GM21526 (cell line): Measurements from ENCODE around the gene ERO1B.

ENCODE experiments used
- ATAC-seq: cut with Tn5 transposase; IDR thresholded peaks from one replicate; pipeline ENCODE4 v1.9.1; 2021; ENCODE audit warnings: moderate library complexity; ENCODE audit not compliant: unreplicated experiment, low FRiP score

Gene ERO1B

DNA sequence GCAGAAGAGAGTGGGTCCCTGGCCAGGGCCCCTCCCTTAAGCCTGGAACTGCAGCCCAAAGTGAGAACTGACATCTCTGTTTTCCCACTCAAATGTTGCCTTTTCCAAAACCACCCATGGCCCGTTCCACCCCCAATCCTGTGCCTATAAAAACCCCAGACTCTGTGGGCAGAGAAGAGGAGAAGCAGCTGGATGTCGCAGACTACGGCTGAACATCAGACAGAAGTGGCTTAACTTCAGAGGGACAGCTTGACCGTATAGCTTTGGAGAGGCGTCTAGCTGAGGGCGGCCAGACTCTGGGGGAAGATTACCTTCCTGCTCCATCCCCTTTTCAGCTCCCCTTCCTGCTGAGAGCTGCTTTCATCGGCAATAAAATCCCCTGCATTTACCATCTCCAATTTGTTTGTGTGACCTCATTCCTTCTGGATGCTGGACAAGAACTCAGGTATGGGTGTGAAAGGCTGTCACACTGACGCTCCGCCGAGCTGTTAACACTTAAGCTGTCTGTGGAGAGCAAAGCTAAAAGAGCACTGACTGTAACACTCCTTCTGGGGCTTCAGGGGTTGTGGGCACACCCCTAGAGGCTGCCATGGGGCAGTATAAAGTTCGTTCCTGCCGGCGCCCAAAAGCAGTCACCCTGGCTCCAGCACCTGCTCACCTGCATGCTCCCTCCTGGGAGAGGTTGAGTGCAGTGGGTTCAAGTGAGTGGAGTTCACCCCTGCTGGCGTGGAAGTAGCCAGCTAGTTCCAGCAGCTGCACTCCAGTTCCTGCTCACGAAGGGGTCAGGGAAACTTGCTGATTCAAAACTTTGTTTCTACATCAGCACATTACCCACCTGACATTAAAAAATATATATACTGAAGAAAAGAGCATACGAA, 19.6 kb upstream of the ERO1B start:
- no peak for ATAC-seq

DNA sequence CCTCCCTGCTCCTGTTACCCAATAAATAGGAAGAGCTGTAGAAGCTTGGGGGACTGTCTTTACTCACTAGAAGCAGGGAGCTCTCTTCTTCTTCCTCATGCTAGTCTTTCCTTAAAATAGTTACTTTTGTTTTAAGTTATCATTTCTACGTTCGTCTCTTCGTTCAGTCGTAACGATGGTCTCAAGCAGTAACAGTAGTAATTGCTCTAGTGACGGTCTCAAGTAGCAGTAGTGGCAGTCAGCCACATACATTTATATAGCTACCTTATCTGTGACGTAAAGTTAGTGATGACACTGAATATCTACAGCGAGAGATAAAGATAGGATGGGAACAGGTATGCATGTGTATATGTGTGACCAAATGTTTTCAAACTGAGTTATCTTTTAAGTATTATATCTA, 15.4 kb upstream of the ERO1B start:
- ATAC-seq, result no peak

DNA sequence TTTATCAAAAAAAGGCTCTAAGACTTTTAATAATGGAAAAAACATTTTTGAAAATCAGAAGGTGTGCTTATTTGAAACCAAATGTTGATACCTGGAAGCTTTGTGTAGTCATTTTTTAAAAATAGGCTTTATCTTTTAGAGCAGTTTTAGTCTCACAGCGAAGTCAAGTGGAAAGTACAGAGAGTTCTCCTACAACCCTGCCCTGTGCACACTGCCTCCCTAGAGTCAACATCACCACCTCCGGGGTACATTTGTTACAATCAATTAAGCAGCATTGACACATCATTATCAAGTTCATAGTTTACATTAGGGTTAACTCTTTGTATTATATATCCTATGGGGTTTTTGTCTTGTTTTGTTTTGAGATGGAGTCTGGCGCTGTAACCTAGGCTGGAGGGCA, 10.7 kb upstream of the ERO1B start:
- no peak for ATAC-seq

DNA sequence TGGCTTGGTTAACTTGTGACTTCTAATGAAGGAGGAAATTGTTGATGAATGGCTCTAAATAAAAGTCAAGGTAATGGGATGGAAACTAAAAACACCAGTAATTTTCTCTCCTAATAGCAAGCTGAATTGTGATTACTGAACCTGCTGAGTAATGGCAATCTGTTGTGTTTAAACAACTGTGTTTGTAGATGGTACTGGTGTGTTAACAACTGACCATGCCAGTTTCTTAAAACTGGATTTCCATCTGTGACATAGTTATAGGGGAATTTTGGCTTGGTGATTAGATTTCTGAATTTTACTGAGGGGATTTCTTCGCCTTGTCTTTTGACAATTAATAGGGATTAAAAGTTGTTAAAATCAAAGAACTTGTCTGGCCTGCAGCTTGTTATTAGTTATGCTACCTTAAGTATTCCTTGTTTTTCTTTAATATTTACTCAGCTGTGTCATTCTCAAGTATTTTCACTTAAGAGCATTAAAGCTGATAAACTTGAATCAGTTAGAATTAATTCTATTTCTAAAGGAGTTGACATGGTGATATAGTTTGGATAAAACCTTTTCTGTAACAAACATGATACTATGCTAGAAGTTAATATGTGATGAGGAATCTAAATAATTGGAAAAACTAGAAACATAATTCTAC, 7.9 kb upstream of the ERO1B start:
- no peak for ATAC-seq

DNA sequence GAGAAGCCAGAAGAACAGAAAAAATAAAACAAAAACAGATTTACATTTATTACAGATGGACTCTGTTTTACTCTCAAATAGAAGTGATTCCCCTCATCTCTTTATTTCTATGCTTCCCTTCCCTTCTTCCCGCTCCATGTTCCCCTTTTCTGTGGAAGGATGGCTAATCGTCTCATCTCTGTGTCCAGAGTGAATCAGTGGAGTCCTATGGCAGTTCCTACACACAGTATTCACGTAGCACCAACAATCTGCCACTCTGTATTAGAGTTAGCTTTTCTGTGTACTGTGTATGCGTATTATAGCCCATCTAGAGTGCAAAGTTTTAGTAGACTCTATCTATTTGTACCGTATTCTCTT, 6.8 kb upstream of the ERO1B start:
- ATAC-seq, result no peak

DNA sequence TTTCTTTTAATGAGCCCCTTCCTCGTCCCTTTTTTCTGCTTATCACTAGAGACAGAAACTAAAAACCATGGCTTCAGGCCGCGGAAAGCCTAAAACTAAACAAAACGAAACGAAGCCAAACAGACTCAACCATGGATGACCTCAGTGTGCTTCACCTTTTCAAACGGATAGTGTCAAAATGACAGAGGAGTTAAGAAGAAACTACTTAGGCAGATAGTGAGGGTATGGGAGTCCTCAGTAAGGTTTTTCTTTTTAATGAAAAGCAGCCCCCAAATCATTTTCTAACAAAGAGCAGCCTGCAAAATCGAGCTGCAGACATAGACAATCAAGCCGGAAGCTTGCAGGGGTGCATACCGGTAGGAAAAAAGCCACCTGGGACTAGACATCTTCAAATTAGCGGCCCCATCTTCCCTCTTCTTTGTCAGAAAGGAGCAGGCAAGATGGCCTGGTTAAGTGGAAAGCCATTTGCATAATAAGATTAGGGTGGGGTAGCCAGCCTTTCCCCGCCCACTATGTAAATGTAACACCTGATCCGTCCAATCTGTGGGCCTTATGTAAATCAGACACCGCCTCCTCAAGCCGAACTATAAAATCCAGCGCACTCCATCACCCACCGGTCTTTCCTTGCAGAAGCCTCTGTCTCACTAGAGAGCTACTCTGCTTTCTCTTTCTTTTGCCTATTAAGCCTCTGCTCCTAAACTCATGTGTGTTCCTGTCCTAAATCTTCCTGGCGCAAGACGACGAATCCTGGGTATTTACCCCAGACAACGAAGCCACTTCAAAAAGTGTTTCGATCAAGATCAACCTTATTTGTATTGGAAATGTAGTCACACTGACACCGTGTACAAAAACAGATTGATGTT, 6.2 kb upstream of the ERO1B start:
- no peak for ATAC-seq

DNA sequence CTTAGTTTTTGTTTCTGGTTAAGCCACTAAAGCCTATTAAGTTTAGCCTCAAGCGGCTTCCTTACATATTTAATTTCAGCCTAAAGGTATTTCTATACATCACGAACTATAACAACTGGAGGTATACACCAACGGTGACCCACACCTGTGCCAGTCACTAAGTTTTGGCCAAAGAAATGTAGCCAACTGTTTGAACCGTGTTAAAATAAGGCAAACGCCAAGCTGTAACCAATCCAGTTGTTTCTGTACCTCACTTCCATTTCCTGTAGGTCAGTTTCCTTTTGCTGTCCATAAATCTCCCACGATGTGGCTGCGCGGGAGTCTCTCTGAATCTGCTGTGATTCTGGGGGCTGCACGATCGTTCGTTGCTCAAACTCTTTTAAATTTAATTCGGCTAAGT, 5.6 kb upstream of the ERO1B start:
- ATAC-seq, result no peak

DNA sequence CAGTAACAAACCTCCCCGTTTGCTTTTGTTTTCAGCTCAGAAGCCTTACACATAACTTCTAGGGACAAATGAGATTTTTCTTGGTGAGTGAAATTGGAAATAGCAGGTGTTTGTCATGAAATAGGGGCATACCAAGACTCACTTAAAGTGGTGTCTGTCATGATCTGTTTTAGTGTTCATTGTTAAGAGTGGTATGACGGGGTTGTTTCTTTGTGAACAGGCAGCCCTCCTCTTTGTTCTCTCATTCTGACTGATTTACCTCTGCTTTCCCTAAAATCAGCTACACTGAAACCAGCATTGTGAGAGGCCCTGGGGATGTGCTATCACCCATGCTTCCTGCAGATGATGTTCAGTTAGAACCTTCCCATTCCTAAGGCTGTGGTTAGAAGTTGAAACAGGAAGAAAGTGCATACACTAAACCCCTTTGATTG, 2.5 kb upstream of the ERO1B start:
- ATAC-seq, result peak; percentile 56

DNA sequence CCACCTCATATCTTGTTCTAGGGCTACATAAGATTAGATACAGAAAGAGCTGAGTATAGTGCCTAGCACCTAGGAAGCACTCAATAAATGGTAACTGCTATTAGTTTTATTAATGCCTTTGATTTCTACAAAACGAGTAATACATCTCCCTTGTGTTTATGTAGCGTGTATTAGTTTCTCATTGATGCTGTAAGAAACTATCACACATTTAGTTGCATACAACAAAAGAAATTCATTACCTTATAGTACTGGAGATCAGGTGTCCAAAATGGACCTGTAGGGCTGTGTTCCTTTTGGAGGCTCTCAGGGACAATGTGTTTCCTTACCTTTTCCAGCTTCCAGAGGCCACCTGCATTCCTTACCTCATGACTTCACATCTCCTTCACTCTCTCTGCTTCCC, 961 bp upstream of the ERO1B start:
- no peak for ATAC-seq

DNA sequence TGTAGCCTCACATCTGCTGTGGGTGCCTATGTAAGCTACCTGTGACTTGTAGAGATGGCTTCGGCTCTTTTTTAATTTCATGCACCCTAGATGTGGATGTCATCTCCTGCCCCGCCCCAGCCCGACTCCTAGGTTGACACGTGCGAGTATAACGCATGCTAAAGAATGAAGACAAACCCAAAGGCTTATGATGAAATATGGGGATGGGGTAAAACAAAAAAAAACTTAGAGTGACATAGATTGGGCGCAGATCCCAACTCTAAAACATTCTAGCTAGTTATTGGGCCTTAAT, 613 bp upstream of the ERO1B start:
- ATAC-seq, result peak; percentile 5

DNA sequence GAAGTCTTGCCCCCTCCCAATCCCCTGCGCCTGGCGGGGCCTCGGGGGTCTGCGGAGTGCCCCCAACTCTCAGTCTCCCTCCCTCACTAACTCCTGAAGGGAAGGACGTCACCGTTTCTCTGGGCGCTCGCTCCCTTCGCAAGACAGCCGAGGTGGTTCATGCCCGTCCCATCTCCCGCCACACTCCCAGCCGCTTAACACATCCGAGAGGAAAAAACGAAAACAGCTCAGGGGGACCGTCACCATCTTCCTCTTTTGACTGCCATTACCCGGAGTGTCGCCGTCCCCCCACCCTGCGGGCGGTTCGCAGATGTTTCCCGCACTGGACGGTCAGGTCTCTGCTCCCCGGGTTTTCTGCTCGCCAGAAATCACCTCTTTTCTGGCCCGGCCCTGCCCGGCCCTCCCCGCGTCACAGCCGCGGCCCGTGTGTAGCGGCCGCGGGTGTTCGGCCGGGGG, 532 bp downstream of the ERO1B start:
- peak; percentile 16 for ATAC-seq

DNA sequence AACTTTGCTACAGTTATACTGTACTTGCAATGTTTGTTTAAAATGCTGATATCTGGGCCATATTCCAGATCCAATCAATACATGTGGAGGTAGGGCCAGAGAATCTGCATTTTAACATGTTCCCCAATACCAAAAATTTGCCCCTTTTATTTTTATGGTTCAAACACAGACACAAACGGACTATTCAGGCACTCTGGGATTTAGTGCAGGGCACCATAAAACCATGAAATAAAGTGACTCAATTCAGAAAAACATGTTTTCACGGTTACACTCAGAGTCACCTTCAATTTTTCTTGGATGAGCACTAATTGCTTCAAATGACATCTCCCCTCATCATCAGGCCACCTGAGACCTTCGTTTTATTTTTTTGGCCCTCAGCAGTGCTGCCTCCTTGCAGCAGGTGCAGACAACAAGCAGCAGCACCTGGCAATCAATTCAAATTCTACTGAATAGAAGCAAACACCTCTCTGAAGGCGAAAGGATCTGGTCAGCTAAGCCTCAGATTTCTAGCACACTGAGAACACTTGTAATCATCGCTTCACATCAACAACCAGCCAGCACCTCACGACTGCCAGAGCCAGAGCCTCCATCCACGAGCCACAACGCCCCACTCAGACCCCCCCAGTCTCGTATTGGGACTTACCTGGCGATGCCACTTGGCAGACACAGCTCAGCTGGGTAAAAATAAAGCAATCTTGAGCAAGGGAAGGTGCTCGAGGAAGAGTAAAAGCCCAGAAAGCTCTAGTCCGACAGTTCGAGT, 1.1 kb downstream of the ERO1B start:
- no peak for ATAC-seq

DNA sequence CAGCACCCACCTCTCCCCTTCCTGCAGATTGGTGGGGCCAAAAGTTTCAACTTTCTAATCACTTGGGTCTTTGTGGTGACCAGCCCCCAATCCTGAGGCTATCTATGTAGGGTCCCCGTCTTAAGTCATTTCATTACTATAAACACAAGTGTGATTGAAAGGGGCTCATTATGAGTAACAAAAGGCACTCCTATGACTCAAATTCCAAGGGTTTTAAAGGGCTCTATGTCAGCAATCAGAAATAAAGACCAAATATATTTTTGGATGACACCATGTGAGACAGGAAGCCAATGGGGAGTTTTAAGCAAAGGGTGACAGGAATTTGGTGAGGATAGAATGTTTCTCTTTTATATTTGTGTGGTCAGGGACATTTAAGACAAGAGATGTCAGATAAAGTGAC, 6.2 kb downstream of the ERO1B start:
- ATAC-seq, result no peak

DNA sequence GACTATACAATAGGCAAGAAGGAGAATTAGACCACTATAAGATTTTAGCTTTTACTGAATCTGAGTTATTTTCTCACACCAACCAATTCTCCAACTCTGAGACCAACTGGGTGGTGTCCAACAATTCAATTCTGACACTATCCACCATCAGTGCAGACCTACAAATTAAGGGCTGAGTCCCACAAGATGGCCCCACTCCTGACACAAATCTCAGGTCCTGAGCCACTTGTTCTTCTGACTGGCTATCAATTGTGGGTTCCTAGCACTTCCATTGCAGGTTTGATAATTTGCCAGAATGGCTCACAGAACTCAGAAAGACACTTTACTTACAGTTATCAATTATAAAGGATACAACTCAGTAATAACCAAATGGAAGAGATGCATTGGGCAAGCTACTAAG, 6.7 kb downstream of the ERO1B start:
- ATAC-seq, result no peak

DNA sequence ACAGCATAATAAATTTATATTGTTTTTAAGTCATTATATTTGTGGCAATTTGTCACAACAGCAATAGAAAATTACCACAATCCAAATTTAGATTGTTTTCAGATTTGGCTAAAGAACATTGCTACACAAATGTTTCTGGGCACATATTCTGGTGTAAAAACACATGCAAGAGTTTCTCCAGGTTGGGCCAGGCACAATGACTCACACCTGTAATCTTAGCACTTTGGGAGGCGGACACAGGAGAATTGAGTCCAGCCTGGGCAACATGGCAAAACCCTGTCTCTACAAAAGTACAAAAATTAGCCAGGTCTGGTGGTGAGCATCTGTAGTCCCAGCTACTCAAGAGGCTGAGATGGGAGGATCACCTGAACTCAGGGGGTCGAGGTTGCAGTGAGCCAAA, 8.4 kb downstream of the ERO1B start:
- no peak for ATAC-seq

DNA sequence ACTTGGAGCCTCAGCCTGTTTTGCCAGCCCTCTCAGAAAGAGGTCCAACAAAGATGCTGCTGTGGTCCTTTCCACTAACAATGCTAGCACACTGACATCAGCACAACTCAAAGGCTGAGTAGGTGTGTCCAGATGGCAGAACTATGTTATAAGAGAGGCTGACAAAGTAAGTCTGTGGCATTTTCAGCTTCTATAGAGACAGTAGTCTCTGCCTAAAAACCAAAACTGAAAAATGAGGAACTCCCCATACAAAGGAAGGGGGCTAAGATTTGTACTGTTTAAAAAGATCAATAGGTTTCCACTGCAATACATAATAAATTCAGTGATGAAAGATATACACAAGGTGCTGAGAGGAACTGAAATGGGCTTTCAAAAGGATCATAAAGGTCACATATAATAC, 12.3 kb downstream of the ERO1B start:
- no peak for ATAC-seq

DNA sequence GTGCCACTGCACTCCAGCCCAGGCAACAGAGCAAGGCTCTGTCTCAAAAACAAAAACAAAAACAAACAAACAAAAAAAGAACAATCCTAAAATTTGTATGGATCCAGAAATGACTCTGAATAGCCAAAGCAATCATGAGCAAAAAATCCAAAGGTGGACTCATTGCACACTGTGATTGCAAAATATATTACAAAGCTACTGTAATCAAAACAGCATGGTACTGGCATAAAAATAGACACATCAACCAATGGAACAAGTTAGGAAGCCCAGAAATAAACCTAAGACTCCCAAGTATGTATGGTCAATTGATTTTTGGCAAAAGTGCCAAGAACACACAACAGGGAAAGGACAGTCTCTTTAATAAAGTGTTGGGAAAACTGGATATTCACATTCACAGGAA, 19.9 kb downstream of the ERO1B start:
- ATAC-seq, result no peak

DNA sequence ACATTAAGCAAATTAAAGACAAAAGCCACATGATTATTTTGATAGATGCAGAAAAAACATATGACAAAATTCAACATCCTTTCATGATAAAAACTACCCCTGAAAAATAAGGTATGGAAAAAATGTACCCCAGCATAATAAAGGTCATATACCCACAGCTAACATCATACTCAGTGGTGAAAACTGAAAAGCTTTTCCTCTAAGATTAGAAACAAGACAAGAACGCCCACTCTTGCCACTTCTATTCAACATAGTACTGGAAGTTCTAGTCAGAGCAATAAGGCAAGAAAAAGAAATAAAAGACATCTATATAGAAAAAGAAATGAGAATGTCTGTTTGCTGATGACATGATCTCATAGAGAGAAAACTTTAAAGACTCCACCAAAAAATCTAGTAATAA, 20.7 kb downstream of the ERO1B start:
- no peak for ATAC-seq

DNA sequence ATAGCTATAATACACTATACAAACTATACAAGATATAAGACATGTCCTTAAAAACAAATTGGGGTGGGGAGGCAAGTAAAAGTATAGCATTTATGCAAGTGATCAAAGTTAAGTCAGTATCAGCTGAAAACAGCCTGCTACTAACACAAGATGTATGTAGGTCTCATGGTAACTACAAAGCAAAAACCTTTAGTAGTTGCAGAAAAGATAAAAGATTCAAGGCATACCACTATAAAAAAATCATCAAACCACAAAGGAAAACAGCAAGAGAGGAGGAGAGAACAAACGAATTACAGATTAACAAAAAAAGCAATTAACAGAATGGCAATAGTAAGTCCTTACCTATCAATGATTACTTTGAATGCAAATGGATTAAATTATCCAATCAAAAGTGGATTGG, 22.7 kb downstream of the ERO1B start:
- no peak for ATAC-seq

DNA sequence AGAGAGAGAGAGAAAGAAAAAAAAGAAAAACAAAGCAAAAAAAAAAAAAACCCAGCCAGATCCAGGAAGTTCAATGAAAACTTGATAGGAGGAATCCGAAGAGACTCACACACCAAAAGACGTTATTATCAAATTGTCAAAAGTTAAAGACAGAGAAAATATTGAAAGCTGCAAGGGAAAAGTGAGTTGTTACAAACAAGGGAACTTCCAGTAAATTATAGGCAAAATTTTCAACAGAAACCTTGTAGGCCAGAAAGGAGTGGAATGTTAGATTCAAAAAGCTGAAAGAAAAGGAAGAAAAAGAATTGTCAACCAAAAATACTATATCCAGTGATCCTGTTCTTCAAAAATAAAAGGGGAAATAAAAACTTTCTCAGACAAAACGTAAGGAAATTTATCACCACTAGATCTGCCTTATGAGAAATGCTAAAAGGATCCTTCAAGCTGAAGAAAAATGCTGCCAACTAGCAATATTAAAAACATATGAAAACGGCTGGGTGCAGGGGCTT, 23.6 kb downstream of the ERO1B start:
- no peak for ATAC-seq

DNA sequence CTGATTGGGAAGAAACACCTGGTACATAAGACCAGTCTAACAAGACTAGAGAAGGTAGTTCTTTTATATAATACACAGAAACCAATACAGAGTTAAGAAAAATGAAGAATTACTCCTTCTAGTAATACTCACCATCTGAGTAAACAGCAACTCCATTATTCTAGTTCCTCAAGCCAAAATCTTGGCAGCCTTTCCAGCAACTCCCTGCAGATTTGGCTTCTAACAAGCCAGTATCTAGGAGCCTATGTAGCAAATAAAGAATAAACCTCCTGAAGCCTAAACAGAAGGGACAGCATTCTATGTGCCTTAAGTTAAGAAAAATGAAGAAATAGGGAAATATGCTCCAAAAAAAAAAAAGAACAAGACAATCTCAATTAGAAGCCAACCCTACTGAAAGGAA, 24.5 kb downstream of the ERO1B start:
- no peak for ATAC-seq
